HG03520 (cell line): ENCODE measurements around the gene FAM240A.
"Not testable (repeated sequence)": the region's sequence is repeated elsewhere in the genome, so short reads cannot be mapped to it uniquely, and the experiment has no call there.

Experiments used
- ATAC-seq: cut with Tn5 transposase; IDR thresholded peaks from one replicate; pipeline ENCODE4 v1.9.1; 2021; ENCODE audit warnings: mild to moderate bottlenecking, moderate library complexity; ENCODE audit not compliant: unreplicated experiment

FAM240A gene

DNA sequence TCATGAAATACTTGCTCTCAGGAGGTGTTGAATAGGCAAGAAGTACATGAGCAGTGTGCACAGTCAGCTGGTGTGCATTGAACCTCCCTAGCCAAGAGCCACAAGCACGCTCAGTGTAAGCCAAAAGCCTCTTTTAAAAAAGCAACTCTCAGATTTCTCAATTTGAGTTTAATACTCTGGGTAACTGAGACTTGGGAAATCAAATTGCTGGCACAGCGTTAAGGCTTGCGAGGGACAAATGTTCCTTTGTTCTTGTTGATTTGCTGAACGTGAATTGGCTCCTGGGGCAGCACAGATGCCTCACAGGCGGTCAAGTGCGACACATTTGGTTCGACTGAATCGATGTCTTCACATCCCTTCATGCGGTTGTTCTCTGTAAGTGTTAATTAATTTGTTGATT lies at the start of gene FAM240A:
TSS of gene FAM240A (plus strand) at position 202 of the 400 bp plus-strand sequence. CDS start at position 361, 159 bp downstream.
- no peak for ATAC-seq

DNA sequence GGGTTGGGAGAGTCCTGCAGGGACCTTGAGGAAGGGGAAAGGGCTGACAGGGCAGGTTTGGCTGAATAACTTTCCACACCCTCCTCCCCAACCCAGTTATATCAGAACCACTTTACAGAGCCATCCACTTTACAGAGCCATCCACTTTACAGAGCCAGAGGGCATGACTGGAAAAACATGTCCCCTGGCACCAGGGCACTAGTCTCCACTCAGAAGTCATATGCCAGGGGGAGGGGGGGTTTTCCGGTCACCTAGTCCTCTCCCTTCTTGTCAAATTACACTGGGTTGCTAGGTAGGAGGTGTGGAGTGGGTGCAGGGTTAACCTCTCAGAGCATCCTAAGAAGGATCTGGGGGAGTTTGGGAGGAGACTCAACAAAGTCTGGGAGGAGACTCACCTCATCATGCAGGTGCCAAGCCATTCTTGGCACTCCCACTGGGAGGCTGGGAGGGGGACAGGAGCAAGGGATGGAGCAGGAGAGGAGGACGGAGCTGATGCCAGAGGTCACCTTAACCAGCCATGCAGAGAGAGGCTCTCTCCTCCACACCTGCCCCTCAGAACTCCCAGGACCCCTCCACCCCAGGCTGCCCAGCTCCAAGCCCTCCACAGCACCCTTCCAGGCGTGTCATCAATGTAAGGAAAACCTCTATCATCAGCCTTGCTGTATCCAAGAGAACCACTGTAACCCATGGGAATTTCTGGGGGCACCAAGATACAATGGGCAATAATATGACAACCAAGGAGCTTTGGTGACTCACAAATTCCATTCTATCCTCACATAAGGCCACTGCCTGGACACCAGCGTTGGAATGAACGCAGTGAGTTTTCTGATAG lies 47.9 kb upstream of the FAM240A start:
- no peak for ATAC-seq

DNA sequence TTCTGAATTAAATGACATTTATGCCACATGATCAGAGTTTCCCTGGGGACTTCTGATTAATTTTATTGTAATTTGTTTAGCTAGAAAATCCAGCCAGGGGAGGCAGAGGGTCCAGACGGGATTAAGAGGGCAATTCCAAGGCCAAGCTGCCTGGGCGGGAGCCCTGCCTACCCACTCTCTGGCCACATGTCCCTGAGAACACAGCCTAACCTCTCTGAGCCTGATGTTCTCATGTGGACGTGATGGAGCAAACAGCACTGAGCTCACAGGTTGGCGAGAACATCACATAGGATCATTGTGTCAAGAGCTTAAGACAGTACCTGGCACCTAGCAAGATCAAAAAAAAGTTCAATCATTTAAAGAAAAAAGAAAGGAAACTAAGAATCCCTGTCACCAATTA lies 47.2 kb upstream of the FAM240A start:
- ATAC-seq: no peak

DNA sequence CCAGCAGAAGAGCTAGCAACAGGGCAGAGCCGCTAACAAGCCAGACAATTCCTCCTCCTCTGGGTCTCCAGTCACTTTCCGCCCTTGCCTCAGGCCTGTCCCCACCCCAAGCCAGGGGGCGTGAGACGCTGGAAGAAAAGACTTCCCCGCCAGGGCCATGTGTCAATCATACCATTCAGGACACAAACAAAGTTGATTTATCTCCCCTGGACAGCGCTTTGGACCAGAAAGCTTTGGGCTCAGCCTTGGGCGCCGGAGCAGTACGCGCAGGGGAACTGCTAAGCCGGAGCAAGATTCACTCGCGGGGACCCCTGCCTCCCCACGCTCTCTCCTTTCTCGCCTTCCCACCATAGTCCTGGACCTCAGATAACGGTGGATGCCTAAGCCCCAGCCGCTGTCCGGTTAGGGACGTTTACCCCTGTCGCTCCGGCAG lies 46.7 kb upstream of the FAM240A start:
- ATAC-seq: no peak

DNA sequence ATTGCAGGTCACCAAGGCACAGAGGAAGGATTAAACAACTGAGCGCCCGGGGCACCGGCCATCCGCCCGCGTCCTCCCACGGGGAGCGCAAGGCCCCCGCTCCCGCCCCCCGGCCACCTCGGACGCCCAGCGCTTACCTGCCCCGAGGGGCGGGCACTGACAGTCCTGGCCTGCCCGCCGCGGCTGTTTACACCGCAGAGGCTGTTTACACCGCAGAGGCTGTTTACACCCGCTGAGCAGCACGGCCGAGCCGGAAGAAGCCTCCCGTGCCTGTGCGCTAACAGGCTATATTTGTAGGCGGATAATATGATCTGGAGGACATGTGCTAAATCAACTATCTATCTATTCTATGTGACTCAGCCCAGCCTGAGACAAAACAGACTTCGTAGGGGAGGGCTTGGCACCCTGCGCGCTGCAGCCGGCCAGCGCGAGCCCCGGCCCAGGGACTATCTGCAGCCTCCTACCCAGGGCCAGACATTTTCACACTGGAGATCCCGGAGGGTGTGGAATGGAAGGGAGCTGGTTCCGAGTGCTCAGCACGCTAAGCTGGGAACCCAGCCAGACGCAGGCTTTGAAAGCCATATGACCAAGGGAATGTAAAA lies 46.2 kb upstream of the FAM240A start, which contains the start of gene LRRC2:
TSS of gene LRRC2 (minus strand) at position 263 of the 602 bp plus-strand sequence. CDS start 14,711 bp downstream, outside the sequence.
- ATAC-seq: no peak

DNA sequence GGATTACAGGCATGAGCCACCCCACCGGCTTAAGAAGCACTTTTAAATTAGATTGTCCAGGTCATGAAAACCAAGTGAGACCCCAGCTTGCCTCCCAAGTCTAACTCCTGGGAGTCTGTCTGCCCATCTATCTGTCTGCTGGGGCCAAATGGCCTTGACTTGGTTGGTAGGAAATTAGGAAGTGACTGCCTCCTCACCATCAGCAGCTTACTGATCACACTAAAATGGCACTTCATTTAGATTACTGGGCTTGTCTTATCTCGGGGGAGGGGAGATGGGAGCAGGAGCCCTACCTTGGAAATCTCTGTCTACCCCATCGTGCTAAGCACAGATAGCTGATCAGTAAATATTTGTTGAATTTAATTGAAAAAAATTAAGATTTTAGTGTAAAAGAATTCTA lies 40.6 kb upstream of the FAM240A start:
- no peak for ATAC-seq

DNA sequence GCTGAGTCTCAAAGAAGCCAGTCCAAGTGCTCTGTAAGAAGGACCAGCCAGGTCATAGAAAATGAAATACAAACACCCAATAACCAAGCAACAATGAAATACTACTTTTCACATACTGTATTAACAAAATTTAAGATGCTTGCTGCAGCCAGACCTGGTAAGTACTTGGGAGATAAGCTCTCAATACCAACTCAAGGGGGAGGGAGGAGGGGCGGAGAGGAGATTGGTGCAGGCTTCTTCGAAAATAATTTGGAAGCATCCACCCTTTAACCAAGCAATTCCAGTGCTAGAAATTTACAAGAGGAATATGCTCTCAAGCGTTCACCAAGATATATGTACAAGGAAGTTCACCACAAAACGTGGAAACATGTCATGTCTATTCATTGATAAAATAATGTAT lies 38.6 kb upstream of the FAM240A start:
- no peak for ATAC-seq

DNA sequence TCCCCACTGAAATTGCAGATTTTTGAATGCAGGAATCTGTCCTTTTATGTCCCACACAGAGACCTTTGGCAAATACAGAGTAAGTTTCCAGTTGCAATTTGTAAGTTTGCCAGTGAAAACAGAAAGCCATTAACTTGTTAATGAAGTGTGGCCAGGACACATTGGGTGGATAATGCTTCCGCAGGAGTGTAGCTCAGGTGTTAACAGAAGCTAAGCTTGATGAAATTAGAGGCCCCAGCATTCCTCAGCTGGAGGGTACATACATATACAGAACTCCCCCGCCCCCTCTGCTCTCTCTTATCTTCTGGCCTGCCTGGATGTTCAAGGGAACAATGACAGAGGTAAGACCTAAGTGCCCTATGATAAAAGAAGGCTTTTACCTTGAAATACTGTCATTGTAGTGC lies 38.1 kb upstream of the FAM240A start:
- no peak for ATAC-seq

DNA sequence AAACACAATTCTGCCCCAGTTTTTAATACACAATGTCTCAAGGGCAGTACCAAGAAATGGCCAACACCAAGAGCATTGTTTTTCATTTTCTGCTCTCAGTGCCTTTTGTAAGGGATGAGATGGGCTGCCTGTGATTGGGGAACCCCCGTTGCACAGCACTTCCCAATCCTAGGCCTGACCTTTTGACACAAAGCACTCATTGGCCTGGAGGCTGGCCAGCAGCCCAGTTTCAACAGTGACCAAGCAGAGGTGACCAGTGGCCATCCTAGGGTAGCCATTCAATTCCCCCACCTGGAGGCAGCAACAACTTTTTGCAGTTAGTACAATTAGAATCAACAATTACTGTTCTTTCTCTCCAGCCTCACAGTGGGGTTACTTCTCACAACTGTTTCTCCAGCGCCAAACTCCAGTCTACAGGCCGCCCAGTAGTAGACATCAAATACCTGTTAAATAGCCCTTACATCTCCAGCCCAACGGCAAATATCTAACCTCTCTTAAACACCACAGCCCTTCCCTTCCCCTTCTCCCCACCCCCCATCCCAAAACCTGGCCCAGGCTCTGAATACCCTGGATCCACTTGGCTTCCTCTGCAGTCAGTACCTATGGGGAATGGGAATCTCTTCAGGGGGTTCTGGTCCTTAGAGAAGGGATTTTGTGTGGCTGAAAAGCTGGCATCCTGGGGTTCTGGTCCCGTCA lies 37.3 kb upstream of the FAM240A start:
- ATAC-seq: no peak

DNA sequence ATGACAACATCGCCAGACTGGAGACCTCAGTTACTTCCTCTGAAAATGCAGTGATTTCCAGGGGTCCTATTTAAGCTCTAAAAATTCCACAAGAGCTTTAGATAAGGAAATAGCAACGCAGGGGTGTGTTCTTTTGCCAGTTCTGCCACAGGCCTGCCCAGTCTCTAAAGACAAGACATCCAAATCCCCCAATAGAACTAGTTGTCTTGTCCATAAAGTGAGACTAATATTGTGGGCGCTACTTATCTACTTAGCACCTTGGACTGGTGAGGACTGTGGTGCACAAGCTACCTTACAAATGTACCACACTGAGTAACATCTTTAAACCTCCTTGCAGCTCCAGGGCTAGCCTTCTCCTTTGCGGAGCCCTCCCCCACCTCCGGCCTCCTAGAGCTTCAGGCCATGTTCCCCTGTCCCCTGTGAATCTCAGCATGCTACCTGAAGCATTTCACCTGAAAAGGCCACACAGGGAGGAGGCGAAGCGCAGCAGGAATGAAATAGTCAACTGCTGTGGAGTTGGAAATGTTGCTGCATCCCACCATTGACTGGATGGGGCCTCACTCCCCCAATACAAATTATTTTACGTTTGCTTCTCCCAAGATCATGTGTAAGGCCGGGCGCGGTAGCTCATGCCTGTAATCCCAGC lies 36.6 kb upstream of the FAM240A start:
- no peak for ATAC-seq

DNA sequence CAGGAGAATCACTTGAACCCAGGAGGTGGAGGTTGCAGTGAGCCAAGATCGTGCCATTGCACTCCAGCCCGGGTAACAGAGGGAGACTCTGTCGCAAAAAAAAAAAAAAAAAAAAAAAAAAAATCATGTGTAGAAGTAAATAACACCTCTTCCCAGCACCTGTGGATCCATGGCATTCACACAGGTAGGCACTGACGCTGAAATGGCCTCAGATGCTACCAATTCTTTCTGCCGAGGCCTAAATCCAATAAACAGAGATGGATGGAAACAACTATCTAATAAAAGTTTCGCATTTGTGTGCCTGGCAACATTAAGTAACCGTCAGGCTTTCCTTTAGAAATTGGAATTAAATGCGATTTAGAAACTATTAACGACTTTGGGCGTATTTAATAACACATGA lies 35.9 kb upstream of the FAM240A start:
- no peak for ATAC-seq

DNA sequence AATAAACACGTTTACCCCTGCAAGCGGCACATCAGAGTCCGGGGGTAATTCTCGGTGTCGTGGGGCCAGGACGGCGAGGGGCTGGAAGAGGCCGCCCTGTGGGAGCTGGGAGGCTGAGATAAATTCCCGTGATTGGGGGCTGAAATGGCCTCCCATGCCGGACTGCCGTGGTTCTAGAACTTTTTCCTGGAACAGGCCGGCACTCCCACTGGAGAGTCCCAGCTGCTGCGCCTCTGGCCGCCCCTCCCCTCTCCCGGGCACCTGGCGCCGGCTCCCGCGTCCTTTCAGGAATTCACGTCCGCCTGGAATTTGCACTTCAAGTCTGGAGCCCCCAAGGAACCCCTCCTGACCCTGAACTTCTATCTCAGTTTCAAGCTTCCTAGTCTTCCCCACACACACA lies 35.4 kb upstream of the FAM240A start:
- ATAC-seq: no peak

DNA sequence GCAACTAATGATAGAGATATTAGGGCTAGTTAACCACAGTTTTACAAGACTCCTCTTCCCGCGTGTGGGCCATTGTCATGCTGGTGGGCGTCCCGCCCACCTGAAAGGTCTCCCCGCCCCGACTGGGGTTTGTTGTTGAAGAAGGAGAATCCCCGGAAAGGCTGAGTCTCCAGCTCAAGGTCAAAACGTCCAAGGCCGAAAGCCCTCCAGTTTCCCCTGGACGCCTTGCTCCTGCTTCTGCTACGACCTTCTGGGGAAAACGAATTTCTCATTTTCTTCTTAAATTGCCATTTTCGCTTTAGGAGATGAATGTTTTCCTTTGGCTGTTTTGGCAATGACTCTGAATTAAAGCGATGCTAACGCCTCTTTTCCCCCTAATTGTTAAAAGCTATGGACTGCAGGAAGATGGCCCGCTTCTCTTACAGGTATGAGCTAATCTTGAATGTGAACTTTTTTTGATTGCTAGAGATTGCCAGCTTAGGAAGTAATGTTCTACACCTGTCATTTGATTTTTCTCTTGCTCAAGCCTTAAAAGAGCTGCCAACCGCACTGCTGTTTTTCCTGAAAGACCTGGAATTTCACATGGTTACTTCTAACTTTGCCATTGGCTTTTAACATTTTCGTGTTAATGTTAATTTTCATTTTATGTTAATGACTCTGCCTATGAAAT lies 34.6 kb upstream of the FAM240A start:
- ATAC-seq: not testable (repeated sequence)

DNA sequence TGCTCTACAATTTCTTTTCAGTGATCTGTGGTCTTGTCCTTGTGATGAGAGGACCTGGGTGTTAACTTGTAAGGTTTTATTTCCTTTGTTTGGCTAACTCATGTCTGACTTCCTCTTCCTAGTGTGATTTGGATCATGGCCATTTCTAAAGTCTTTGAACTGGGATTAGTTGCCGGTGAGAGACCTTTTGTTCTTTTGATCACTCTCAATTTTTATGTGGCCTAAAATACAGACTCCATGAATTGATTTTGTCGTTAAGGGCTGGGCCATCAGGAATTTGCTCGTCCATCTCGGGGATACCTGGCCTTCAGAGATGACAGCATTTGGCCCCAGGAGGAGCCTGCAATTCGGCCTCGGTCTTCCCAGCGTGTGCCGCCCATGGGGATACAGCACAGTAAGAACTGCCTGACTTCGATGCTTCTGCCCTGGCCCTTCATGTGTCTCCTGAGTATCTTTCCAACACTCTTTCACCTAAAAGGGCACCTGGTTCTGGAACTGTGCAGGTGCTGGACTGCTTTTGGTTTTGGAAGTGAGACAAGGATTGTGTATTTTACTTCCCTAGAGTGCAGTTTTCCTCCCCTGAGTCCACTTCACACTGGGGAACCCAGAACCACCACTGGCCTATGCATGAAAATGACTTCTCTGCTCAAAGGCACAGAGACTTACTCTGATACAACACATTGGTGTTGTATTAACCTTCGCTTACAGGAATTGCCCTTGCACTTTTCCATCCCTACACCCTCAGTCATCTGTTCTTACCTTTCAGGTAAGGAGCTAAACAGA lies 33.2 kb upstream of the FAM240A start:
- no peak for ATAC-seq

DNA sequence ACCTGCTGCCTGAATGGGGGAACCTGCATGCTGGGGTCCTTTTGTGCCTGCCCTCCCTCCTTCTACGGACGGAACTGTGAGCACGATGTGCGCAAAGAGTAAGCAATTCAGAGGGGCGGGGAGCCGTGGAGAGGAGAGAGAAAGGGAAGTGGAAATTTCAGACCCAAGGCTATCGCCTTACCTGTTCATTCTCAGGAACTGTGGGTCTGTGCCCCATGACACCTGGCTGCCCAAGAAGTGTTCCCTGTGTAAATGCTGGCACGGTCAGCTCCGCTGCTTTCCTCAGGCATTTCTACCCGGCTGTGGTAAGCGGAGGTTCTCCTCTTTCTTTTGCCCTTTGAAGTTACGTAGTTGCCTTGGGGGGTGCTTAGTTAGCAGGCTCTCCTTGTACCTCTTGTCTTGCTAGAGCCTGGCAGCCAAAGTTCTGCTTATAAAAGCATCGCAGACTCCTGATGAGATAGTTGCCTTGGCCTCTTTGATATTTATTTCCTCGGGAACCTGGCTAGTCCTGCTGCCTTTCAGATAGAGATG lies 32.5 kb upstream of the FAM240A start:
- no peak for ATAC-seq

DNA sequence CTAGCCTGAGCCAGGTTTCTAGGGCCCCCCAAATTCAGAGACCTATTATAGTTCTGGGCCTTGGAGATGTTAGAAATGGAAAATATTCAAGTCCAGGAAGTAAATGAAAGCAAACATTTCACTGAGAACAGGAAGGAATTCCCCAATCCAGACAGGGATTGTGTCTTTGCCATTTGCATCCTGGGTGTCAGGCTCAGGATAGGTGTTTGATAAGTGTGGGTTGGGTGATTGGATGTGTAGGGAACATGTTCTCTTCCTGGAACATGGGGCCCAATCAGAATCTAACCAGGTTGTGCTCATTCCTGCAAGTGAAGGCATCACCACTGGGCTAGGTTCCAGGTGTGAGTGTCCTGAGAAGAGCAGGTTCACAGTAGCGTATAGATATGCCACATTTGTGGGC lies 31.6 kb upstream of the FAM240A start:
- no peak for ATAC-seq

DNA sequence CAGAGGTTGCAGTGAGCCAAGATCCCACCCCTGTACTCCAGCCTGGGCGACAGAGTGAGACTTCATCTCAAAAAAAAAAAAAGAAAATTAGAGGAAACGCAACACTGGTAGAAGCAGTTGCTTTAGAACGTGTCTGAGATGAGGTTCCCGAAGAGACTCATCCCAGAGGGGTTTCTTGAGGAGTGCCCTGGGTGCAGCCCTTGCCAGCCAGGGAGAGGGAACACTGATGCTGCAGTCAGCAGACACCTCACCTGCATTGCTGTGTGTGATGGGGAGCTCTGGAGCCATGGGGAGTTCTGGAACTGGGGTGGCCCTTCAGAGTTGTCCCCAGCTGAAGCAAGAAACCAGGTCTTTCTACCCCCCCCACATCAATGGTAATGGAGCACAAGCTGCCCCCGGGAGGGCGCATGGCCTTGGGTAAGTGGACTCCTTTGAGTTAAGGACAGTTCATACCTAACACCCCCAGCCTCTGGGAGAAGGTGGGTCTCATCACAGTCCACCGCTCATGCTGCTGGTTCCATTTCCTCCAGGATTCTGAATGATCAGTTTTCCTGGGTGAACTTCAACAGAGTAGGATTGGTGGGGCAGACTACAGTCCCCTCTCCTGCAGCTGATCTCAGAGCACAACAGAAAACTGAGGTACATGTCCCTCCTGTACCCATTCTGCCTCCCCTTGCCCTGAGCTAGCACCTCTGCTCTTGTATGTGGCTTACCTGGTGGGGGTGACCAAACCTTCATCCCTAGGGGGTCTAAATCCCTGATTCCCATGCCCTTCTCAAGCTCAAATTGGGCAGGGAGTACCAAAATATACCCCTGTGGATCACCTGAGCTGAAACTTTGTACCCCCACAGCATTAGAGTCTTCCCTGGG lies 27.5 kb upstream of the FAM240A start:
- ATAC-seq: no peak

DNA sequence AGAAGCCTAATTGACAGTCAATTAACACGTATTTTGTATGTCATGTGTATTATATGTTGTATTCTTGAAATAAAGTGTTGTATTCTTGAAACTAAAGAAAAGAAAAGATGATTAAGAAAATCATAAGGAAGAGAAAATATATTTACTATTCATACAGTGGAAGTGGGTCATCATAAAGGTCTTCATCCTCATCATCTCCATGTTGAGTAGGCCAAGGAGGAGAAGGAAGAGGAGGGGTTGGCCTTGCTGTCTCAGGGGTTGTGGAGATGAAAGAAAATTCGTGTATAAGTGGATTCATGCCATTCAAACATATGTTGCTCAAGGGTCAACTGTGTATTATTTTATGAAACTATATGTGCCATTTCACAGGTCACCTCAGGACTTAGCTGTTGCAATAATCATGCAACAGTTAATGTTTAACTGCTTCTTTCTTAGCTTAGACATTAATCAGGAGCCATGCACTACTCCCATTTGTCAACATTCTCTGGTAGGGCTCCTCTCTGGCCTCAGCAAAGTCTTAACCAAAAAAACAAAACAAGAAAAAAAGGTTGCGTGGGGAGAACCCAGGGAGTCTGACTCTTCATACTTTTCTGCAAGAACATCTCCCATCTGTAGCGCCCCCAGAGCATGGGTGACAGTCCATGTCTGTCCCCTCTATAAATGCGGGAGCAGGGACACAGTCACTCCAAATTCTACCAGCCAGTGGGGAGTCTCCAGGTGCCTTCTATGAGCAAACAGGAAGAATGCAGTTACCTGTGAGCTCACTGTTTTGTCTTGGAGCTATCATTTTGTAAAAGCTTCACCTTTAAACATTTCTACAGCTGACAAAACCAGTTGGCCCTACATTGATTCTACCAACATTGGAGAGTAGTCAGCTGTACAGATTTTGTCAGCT lies 26.3 kb upstream of the FAM240A start:
- ATAC-seq: no peak
